Fibroblast of skin of scalp (primary cell): ENCODE data around the gene ADGRV1. TPM values are rescaled to one million over a fixed set of nuclear protein-coding genes. Genes with fewer than 3 reads are reported as not detected.

Experiments
- DNase-seq: peaks from one replicate; pipeline ENCODE4 v3.0.0-alpha.2; 2013
- polyA plus RNA-seq, 2 experiments: library from polyadenylated mRNA; unstranded; fragments of 120-200 nt; gene quantifications; one replicate each; pipeline ENCODE4 v1.2.1, GENCODE V29; 2013; ENCODE audit not compliant: insufficient read length in 2 of 2

The ADGRV1 gene
- 0.31 TPM for polyA plus RNA-seq (2013, experiment 1 of 2; ENCODE audit: insufficient read length)
- polyA plus RNA-seq (2013, experiment 2 of 2; ENCODE audit: insufficient read length) = 0.62 TPM

- DNase-seq = peak; percentile 67
Measured at GRCh38 chr5:90558344-90559192, at the start of gene ADGRV1. TSS of gene ADGRV1 (plus strand) at chr5:90558797. CDS start at chr5:90558896, 99 bp downstream.

DNA sequence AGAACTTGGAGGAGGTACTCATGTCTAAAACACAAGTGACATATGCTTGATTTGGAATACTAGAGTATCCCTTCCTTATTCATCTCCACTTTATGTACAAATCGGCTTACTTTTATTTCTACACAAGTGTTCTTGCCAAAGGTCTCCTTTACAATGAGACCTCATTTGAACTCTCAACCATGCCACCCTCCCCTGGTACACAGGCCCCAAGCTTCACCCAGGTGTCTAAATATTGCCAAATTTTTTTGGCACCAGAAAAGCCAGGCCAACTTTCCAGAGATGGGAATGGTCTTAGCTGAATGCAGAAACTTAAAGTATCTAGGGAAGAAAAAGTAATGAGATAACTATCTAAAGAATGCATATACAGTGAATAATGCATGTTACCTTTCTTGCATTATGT lies 48.2 kb upstream of the ADGRV1 start:
- no peak for DNase-seq

DNA sequence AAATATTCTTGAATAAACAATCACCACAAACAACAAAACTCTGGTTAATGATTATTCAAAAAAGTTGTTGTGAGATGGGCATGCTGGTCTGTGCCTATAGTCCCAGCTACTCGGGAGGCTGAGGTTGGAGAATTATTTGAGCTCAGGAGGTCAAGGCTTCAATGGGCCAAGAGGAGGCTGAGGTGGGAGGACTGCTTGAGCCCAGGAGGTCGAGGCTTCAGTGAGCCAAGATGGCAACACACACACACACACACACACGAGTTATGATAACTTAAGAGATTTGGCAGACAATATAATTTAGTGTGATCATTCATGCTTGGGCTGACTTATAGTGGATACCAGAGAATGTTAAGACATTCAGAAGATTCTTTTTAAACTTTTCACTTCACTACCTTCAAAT lies 44.1 kb upstream of the ADGRV1 start:
- no peak for DNase-seq

DNA sequence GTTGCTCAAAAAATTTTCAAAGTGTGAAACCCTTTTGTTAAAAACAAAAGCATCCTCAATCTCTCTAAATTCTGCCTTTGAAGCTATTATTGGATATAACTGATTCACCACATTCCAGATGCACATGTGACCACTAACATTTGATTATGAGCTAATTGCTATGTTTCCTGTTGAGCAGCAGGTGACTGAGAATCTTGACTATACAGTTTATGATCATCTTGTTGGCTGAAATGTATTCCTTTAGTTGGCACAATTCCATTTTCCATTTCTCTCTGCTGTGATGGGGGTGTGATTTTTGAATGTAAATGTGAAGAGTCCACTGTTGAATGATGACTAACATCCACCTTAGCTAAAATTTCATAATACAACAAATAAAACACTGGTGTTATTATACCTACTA lies 39.9 kb upstream of the ADGRV1 start:
- peak; percentile 5 for DNase-seq

DNA sequence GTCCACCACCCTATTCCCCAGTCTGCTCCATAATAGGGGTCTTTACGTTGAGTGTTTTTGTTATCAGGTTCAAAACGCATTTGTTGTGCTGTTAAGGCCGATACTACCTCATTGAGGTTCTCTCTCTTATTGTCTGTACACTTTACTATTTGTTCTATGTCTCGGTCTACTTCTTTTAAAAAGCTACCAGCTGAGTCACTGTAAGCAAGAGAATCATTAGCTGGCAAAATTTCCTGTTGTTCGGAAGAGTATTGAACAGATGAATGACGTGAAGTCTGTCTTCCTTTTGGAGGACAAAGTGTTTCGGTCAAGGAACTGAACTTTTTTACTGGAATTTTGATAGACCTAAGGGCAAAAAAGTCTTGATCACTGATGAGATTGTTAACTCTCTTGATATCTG lies 39.5 kb upstream of the ADGRV1 start:
- no peak for DNase-seq

DNA sequence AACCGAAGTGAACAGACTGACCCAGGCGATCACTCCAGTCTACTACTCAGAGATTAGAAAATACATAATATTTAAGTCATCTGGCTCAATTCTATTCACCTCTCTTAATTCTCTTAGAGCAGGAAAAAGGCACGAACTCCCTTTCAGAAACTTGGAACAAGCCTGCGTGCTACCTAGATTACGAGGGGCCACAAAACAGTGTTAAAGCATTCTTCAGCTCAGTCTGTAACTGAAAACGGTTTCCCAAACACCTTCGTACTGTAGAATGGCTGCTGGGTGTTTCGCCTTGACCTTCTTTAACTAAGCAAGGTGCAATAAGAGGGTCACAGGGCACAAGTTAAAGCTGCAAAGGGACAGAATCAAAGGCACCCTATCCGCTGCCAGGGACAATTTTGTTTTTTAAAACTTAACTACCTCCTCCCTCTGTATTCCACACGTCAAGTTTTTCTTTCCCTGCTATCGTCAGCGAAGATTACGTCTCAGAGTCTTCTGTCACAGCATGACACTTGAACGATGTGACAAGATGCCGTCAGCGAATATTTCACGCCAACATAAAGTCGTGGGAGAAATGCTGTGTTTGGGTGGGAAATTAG lies 29.9 kb upstream of the ADGRV1 start:
- DNase-seq = peak; percentile 22

DNA sequence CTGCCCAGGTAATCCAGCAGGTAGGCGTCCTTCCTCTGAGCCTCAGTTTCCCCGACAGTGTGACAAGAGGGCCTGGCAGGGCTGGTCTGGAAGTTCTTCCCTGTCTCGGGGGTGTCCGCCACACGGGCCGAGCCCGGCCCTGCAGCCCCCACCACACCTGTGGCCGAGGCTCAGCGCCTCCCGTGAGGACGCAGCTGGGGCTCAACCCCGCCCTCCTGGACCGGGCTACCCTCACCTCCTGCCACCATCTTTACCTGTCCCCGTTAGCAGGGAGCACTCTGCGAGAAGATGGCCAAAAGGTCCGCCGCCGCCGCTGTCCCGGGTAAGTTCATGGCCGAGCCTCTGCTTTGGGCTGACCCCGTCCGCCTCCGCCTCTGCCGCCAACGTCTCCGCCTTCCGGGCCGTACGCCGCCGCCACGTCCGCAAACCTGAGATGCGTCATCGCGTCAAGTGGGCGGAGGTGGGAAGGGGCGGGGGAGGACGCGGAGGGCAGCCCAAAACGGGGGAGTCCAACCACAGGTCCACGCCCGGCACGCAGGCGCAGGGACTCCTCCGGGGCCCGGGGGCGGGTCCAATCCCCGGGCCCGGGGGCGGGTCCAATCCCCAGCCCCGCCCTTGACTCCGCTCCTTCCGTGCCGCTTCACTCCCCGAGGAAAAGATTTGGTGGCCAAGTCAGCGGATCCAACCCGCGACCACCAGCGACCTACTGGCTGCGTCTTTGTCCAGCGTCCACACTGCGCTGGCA lies 29.2 kb upstream of the ADGRV1 start, which contains the start of gene LYSMD3:
LYSMD3 (minus strand) TSS at position 391 of the 745 bp plus-strand sequence. CDS start 4,295 bp downstream, outside the sequence.
- DNase-seq = peak; percentile 98

- DNase-seq = peak; percentile 83
Measured at GRCh38 chr5:90529939-90530677, 28.5 kb upstream of the ADGRV1 start.

DNA sequence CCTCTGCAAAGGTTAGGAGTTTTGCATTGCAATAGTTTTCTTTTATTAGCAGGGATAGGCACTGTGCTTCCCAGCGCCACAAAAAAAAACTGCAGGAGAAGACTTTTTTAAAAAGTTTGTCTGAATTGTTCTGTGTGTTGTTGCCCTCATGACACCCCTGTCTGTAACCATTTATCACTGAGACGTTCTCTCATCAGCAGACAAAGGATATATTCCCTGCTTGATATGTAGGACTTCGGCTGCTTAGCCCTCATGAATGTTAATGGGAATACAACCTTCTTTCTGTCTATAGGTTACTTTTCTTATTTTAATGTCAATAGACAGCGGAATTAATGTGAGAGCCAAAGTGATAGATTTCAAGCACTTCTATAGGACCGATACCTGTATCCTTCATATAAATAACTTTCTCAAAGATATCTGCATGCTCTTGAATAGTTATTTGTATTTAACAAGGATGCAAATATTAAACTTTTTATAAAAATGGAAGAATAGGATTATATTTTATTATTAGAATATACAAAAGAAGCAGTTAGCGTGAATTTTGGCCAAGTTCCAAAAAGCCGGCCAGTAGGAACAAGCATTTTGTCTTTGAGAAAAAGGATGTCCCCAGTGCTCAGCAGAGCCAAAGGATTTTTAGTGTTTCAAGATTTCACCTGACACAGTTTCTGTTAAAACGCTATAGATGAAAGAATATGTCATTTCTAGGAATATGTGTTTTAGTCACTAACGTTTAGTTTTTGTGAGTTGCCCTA lies 27.7 kb upstream of the ADGRV1 start:
- DNase-seq = no peak

DNA sequence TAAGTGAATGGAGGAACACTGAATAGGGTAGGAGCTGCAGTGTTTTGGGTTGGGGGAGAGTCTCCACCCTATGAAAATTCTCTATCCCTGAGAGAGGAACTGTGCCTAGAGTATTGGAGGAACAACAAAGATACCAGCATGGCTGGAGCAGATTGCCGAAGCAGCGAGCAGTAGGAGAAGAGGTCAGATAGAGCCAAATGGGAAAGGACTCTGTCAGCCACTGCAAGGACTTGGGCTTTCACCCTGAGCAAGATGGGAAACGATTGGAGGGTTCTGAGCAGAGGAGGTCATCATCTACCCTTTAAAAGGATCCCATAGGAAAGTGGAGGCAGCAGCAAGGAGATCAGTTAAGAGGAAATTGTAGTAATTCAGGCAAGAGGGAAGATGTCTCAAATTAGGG lies 24.8 kb upstream of the ADGRV1 start:
- no peak for DNase-seq

GRCh38 chr5:90534922-90535321 lies 23.7 kb upstream of the ADGRV1 start:
- DNase-seq = no peak

- DNase-seq = no peak
Measured at GRCh38 chr5:90542827-90543519, 15.6 kb upstream of the ADGRV1 start.

DNA sequence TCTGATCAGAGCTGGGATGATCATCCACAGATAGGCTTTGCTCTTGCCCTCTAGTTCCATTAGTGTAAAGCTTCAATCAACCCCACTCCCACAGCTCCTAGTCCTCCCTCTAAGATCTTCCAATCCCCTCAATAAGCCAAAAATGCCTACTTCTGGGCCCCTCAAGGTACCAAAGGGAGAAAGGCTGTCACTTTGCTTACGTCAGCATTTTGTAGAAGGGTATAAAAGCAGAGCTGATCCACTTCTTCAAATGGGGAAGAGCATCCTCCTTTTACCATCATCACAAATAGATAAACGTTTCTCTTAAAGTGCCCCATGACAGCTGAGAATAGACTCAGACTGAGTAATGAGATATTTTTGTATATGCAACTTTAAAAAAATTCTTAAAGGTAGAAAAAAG lies 13.1 kb upstream of the ADGRV1 start:
- no peak for DNase-seq

DNA sequence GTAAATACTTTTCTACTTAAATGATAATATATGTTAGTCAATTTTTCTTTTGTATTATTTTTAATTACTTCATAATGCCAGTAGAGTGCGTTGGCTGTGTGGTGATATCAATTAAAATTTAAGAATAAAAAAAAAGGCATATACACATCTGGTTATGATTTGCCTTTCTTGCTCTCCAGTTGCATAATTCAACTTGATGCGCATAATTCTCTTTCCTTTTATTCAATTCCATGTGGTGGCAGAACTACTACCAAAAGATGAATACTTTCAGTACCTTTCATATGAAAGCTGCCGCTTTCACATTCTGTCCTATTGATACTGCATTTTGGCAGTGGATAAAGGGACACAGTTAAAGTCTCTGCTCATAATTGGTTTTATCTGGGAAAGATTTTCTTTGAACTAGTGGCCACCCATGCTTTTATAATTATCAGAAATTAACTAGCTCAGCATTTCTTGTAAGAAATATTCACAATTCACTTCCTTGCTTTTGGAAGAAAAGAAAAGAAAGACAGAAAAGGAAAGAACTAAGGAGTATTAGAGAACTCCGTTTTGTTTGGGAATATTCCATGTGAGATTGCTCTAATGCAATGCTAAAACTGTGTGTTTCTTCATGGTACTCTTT lies 12.3 kb upstream of the ADGRV1 start:
- DNase-seq = peak; percentile 54

- DNase-seq = no peak
Measured at GRCh38 chr5:90547072-90547536, 11.5 kb upstream of the ADGRV1 start.

GRCh38 chr5:90548069-90548593 lies 10.5 kb upstream of the ADGRV1 start:
- DNase-seq = peak; percentile 85

DNA sequence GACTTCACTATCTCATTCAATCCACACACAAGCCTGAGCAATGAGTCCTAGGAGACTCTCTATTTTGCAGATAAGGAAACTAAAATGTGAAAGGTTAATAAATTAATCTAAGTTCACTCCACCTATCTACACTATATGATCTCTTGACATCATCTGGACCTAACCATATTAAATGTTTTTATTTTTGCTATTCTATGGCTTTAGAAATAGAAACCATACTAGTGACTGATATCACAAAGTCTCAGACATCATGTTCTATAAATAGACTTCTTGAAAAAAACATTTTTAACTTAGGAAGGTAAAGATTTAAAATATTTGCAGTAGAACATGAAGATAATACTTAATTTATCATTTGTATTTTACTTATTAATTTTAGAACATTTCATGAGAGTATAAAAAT lies 9.4 kb upstream of the ADGRV1 start:
- no peak for DNase-seq

- DNase-seq = no peak
Measured at GRCh38 chr5:90549729-90550275, 8.8 kb upstream of the ADGRV1 start.

GRCh38 chr5:90550963-90551362 lies 7.6 kb upstream of the ADGRV1 start:
- DNase-seq = no peak

GRCh38 chr5:90551376-90551775 lies 7.2 kb upstream of the ADGRV1 start:
- no peak for DNase-seq
